HG03521 (cell line): ENCODE measurements around the gene DCK.

ENCODE experiments used
- ATAC-seq: cut with Tn5 transposase; IDR thresholded peaks from one replicate; pipeline ENCODE4 v1.9.1; 2021; ENCODE audit warnings: mild to moderate bottlenecking, moderate library complexity; ENCODE audit not compliant: unreplicated experiment

Gene DCK

DNA sequence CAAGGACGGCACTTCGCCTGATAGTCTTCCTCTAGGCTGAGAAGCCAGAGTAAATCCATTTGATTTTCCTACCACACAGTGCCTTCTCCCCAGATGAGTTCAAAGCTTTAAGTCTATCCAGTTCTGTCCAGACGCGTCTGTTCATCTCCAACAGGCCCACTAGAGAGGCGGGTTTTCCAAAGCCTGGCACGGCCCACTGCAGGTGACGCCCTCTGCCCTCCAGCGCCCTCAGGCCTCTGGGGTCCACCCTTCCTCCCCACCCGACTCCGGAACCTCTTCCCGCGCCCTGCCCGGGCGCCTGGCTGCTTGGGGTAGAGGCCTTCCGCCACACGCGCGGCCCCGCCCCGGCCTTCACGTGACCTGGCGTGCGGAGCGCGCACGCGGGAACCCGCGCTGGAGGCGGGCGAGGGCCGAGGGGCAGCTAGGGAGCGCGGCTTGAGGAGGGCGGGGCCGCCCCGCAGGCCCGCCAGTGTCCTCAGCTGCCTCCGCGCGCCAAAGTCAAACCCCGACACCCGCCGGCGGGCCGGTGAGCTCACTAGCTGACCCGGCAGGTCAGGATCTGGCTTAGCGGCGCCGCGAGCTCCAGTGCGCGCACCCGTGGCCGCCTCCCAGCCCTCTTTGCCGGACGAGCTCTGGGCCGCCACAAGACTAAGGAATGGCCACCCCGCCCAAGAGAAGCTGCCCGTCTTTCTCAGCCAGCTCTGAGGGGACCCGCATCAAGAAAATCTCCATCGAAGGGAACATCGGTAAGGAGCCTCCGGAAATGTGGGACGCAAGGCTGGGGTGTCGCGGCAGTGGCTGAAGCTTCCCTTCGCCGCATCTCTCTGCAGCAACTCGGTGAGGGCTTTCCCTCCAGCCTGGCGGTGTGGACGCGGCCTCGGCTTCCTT, at the start of gene DCK:
TSS of gene DCK (plus strand) at position 469 of the 888 bp plus-strand sequence. CDS start at position 656, 187 bp downstream.
- peak; percentile 83 for ATAC-seq

DNA sequence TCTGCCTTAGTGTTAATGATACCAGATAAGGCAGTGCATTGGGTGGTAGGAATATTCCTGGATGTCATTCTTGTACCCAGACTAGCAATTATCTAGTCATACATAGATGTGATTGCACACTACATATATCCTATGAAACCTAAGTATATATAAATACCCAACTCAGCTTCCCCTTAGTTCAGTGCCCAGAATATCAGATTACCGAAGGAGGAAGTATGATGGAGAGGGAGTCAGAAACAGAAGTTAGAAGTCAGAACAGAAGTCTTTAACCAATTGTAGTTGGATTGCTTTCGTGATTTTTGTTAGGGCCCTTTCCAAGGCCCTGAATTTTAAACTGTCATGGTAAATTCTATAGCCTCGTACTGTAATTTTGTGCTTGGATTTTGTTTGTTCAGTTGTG, 48.4 kb upstream of the DCK start:
- ATAC-seq: no peak

DNA sequence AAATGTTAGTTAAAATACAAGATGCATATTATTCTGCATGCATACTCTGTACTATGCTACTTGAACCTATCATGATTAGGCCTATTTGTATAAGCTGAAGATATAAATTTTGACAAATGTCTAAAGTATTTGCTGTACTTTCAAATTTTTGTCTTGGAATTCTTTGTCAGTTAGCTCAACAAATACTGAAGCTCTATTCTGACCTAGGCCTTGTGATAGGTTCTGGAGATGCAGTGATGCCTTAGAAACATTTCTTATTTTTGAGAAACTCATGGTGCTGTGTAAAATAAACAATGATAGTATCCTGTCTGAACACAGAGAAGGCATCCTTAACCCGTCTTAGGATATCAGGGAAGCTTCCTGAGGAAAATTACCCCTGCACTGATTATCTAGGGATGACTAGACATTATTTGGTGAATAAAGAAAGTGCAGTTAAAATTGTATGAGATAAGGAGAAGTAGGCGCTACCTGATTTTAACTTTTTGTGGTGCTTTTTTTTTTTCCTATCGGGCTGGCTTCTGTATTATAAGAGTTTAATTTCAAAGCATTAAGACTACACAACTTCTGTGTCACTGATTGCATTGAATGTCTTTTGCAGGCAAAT, 47.9 kb upstream of the DCK start:
- no peak for ATAC-seq

GRCh38 chr4:70946939-70947338, 46.5 kb upstream of the DCK start:
- no peak for ATAC-seq

GRCh38 chr4:70948665-70949260, 44.7 kb upstream of the DCK start:
- no peak for ATAC-seq

GRCh38 chr4:70954032-70954431, 39.4 kb upstream of the DCK start:
- no peak for ATAC-seq

- ATAC-seq: no peak
Measured at GRCh38 chr4:70956549-70957210, 36.8 kb upstream of the DCK start.

DNA sequence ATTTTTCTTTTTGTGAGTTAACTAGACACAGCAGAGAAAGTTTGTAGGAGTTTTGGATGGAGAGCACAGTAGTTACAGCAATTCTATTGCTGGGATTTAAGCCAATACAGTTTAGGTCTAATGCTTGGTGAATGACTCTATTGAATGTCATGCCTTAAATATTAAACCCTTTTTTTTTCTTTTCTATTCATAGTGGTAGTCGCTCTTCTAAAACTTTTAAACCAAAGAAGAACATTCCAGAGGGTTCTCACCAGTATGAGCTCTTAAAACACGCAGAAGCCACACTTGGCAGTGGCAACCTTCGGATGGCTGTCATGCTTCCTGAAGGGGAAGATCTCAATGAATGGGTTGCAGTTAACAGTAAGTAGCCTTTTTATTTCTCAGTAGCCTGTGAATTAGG, 34.8 kb upstream of the DCK start:
- no peak for ATAC-seq

DNA sequence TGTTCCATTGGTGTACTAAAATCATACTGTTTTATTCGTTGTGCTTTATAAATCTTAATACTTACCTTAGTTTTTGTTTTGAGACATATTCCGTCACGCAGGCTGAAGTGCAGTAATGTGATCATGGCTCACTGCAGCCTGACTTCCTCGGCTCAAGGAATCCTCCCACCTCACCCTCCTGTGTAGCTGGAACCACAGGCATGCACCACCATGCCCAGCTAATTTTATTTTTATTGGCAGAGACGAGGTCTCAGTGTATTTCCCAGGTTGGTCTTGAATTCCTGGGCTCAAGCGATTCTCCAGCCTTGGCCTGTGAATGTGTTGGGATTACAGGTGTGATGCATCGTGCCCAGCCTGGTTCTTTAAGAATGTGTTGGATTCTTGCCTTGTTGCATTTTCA, 24.4 kb upstream of the DCK start:
- no peak for ATAC-seq

- ATAC-seq: no peak
Measured at GRCh38 chr4:70976252-70976651, 17.2 kb upstream of the DCK start.

DNA sequence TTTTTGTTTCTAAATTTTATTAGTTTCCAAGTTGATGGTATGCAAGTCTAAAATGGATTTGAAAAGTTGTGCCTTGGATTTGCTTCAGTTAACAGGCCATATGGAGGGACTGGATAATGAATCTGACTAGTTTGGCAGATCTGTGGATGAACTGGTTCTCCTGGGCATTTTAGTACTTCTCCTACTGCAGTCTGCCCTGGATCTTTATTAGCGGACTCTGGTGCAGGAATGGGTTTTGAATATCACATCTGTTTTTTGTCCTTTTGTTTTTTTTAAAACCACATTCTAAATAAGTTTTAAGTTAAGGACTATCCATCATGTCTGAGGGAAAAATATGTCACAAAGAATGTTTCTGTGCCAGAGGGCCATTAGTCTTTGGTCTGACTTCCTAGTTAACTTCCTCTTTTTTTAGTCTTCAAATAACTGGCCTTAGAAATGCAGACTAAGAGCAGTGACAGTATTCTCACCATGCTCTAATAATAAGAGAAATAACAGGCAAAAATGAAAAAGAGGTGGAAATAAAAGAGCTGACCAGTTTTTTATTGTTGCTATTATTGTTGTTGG, 13.9 kb upstream of the DCK start:
- ATAC-seq: no peak

- no peak for ATAC-seq
Measured at GRCh38 chr4:70980196-70980595, 13.3 kb upstream of the DCK start.

- no peak for ATAC-seq
Measured at GRCh38 chr4:70984106-70984505, 9.3 kb upstream of the DCK start.

DNA sequence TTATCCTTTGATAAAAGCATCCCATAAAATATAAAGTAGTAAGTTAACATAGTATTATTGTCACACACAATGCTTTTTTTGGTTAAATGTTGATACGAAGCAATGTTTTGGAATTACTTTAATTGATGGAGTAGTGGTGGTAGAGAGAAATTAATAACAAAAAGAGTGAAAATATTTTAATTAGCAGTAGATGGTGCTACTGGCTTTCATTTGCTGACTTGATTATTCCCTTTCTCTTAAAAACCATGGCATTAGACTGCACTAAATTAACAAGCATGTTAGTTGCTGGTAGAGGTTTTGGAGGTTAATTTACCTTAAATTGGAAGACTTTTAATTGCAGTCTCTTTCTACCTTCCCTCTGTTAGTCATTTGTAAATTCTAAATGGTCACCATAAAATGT, 8.9 kb upstream of the DCK start:
- ATAC-seq: no peak

DNA sequence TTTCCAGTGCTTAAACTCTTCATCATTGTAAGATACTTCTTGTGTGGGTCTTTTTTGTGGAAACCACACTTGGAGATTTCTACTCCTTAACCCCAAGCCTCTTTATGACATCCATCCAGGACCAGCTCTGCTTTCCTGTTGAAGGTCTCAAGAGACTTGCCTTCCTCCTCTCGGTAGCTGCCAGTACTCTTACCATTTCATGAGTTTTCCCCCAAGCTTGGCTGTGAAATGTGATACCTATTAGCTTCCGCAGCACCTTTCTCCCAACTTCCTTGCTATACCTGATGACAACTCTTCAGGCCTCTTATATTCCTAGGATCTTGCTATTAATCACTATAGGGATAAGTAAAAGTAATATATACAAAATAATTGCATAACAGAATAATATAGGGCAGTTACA, 1.9 kb upstream of the DCK start:
- no peak for ATAC-seq

- ATAC-seq: no peak
Measured at GRCh38 chr4:70992391-70992881, 1.0 kb upstream of the DCK start.

GRCh38 chr4:70994069-70994366, 569 bp downstream of the DCK start:
- no peak for ATAC-seq

DNA sequence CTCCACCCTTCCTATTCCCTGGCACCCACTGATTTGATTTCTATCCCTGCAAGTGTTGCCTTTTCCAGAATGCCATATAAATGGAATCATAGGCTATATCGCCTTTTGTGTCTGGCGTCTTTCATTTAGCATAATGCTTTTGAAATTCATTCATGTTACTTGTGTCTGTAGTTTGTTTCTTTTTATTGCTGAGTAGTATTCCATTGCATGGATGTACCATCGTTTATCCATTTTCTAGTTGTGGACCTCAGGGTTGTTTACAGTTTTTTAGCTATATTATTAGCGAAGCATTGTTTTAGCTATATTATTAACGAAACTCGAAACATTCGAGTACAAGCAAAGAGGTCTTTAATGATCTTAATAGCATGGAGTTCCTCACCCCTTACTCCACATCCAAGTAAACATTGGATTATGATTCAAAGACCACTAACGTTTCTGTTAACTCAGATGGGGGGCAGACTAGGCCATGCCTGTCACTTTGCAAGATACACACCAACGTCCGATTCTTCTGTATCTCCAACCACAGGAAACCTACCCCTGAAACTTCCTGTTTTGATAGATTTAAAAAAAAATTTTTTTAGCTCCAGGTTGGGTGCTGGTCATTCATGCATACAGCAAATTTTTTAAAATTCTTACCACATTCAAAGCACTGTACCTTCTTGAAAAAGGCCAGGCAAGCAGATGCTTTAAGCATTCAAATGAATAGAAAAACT, 1.1 kb downstream of the DCK start:
- ATAC-seq: peak; percentile 31

GRCh38 chr4:70996018-70996360, 2.5 kb downstream of the DCK start:
- ATAC-seq: no peak

- ATAC-seq: no peak
Measured at GRCh38 chr4:70997036-70997435, 3.6 kb downstream of the DCK start.

GRCh38 chr4:70997546-70997945, 4.1 kb downstream of the DCK start:
- ATAC-seq: no peak
